CD4-positive, alpha-beta T cell treated with Interleukin-6 for 4 hours (primary cell): Measurements from ENCODE around the gene AHCTF1.
A peak's percentile ranks its signal among the peaks of the same experiment; 100 is the strongest.
"Not testable (repeated sequence)": the region's sequence is repeated elsewhere in the genome, so short reads cannot be mapped to it uniquely, and the experiment has no call there.

ENCODE experiments used
- DNase-seq: peaks from one replicate; pipeline ENCODE4 v3.0.0-alpha.2; 2020; ENCODE audit warnings: mixed read lengths

Gene AHCTF1

GRCh38 chr1:246831543-246831942 lies 100.2 kb downstream of the AHCTF1 start:
- DNase-seq, result no peak

DNA sequence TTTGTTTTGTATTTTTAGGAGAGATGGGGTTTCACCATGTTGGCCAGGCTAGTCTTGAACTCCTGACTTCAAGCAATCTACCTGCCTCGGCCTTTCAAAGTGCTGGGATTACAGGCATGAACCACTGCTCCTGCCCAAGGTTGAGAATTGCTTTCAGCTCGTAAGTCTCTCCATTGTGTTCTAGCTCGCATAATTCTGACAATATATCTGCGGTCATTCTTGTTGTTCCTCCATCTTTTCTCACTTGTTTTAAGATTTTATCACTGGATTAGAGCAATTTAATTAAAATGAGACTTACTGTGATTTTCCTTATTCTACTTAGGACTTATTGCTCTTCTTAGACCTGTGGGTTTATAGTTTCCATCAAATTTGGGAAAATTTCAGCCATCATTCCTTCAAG lies 102.9 kb downstream of the AHCTF1 start:
- DNase-seq, result no peak

- DNase-seq, result no peak
Observed at GRCh38 chr1:246827396-246827795, 104.4 kb downstream of the AHCTF1 start.

GRCh38 chr1:246825557-246826175 lies 106.1 kb downstream of the AHCTF1 start:
- no peak for DNase-seq

DNA sequence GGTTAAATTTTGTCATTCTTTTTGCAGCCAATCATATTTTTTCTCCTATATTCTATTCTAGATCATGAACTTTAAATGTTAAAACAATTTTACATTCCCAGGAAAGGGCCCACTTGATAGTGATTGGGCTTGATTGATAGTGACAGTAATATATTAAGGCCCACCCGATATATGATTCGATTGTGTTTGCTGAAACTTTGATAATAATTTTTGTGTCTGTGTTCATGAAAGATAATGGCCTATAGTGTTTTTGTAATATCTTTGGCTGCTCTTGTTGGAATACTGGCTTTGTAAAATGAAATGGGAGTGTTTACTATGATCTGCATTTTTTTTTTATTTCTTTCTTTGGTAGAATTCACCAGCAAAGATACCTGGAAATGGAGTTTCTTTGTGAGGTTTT lies 107.2 kb downstream of the AHCTF1 start:
- no peak for DNase-seq

DNA sequence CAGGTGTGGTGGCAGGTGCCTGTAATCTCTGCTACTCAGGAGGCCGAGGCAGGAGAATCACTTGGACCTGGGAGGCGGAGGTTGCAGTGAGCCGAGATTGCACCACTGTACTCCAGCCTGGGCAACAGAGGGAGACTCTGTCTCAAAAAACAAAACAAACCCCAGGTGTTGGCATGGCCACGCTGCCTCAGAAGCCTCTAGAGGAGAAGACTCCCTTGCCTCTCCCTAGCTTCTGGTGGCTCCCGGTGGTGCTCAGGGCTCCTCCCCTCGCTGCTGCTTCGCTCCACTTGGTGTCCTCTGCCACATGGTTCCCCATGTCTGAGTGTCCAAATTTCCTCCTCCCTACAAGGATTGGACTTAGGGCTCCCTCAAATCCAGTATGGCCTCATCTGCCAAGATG lies 109.6 kb downstream of the AHCTF1 start:
- DNase-seq, result not testable (repeated sequence)

DNA sequence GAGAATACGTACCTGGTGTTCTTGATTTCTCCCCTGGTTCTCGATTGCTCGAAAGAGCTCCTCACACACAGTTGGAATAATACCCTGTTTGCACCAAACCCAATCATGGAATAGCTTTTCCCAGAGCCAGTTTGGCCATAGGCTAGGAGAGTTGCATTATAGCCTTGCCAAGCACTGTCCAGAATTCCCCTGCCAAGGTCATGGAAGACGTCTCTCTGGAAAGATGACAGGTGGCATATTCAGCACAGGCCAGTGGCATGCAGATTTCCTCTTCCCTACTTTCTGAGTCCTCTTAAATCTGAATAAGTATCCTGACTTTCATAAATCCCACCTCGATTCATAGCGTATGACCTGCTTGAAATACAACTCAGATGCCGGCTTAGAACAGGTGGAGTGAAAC lies 111.1 kb downstream of the AHCTF1 start:
- no peak for DNase-seq

DNA sequence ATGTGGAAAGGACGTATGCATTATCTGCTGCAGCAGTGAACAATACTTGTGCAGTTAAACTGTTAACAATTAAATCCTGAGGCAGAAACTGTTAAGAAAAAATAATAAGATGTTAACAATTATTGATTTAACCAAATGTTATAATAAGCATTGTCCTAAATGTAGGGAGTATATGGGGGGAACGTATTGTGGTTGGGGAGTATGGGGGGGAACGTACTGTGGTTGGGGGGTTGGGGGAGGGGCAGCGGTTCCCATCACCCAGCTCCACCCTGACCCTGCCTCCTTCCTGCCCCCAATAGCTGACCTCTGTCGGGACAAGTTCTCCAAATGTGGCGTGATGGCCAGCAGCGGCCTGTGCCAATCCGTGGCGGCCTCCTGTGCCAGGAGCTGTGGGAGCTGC lies 114.0 kb downstream of the AHCTF1 start:
- DNase-seq, result not testable (repeated sequence)

- no peak for DNase-seq
Observed at GRCh38 chr1:246815693-246816270, 116.0 kb downstream of the AHCTF1 start.

GRCh38 chr1:246814890-246815289 lies 116.9 kb downstream of the AHCTF1 start:
- DNase-seq, result no peak

DNA sequence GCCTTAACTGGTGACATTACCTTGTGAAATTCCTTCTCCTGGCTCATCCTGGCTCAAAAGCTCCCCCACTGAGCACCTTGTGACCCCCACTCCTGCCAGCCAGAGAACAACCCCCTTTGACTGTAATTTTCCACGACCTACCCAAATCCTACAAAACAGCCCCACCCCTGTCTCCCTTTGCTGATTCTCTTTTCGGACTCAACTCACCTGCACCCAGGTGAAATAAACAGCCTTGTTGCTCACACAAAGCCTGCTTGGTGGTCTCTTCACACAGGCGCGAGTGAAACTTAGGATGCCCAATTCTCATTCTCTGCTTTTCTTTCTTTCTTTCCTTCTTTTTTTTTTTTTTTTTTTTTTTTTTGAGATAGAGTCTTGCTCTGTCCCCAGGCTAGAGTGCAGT lies 118.4 kb downstream of the AHCTF1 start:
- DNase-seq, result not testable (repeated sequence)

DNA sequence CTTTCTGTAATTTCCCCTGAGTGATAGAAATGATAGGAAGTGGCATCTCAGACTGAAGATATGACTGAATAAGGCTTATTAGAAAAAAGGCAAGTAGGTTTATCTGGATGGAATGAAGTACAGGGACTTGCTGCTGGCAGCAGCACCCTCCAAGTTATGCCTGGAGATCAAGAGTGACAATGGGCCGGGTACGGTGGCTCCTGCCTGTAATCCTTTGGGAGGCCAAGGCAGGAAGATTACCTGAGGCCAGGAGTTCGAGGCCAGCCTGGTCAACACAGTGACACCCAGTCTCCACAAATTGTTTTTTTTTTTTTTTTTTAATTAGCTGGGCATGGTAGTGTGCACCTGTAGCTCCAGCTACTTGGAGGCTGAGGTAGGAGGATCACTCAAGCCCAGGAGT lies 119.8 kb downstream of the AHCTF1 start:
- no peak for DNase-seq

DNA sequence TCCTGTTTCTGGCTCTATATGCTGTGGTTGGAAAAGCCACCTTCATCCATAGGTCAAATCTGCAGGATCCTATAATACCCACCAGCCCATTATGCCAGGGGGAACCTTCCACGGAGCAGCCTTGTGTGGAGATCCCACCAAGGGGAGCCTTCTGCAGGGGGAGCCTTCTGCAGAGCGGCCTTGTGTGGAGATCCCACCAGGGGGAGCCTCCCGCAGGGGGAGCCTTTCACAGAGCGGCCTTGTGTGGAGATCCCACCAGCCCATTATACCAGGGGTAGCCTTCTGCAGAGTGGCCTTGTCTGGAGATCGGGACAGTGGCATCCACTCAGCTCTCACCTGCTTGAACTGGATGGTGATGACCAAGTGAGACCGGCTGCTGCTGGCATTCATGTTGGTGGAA lies 122.3 kb downstream of the AHCTF1 start:
- DNase-seq, result peak; percentile 3

DNA sequence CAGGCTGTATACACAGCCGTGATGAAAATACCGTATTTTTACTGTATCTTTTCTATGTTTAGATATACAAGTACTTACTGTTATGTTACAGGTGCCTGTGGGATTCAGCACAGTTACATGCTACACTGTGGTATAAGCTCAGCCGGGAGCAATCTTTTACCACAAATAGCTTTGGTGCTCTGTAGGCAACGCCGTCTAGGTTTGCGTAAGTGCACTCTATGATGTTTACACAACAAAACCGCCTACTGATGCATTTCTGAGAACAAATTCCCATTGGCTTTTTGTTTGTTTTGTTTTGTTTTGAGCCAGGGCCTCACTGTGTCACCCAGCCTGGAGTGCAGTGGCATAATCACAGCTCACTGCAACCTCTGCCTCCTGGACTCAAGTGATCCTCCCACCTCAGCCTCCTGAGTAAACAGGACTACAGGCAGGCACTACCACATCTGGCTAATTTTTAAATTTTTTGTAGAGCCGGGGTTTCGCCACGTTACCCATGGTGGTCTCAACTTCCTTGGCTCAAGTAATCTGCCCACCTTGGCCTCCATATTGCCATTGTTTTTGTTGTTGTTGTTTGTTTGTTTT lies 126.5 kb downstream of the AHCTF1 start:
- no peak for DNase-seq

DNA sequence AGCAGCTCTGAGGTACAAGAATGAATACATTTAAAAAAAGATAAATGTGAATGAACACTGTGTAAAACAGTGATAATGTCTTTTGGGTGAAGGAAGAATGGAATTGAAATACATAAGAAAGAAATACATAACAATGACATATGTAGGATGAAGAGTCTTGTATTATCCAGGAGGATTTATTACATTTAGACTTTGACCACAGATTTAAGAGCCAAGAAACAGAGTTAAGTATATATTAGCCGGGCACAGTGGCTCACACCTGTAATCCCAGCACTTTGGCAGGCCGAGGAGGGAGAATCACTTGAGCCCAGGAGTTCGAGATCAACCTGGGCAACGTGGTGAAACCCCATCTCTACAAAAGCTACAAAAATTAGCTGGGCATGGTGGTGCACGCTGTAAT lies 127.9 kb downstream of the AHCTF1 start:
- DNase-seq, result no peak

- no peak for DNase-seq
Observed at GRCh38 chr1:246803373-246803772, 128.4 kb downstream of the AHCTF1 start.

- DNase-seq, result no peak
Observed at GRCh38 chr1:246801241-246802020, 130.3 kb downstream of the AHCTF1 start.

- DNase-seq, result no peak
Observed at GRCh38 chr1:246800756-246801155, 131.0 kb downstream of the AHCTF1 start.

DNA sequence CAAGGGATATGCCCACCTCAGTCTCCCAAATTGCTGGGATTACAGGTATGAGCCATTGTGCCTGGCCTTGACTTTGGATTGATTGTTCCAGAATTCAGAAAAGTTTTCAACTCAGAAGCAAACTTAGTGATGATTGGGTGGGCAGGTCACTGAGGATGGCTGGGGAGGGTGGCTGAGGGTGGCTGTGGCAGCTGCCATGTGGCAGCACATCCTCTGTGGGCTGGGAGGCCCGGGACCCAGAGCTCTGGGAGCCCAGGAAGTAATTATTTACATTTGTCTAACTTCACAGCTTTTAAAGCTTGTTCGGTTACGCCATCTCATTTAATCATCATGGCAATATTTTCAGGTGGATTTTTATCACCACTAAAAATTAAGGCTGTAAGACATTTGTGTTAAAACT lies 131.4 kb downstream of the AHCTF1 start:
- DNase-seq, result no peak

GRCh38 chr1:246798606-246799496 lies 132.9 kb downstream of the AHCTF1 start:
- no peak for DNase-seq

DNA sequence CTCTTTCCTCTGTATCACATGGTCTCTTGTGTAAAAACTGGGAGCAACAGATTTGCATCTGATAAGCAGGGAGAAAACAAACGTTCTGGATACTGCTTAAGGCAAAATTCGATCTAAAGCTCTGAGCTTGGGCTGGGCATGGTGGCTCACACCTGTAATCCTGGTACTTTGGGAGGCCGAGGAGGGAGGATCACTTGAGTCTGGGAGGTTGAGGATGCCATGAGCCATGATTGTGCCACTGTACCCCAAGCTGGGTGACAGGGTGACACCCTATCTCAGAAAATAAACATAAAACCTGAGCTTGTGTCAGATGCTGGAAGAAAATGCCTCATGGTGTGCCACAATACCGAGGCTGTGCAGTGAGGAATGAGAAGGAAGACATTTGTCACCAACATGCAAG lies 133.6 kb downstream of the AHCTF1 start:
- DNase-seq, result no peak

DNA sequence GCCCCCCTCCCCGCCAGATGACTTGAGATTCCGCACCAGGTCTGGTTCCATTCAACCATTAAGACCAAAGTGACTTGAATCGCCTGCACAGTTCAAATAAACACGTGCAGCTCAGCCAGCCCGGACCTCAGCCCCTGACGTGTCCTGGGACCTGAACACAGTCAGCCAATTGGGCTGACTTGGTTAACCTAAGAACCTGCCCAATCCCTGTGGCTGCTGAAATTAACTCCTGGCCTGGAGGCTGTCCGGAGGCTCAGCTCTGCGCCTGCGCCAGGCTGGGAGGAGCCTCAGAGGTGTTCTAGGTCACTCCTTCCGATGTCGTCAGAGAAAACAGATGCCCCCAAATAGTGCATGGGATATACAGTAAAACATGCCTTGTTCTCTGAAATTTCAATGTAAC lies 134.2 kb downstream of the AHCTF1 start:
- no peak for DNase-seq

DNA sequence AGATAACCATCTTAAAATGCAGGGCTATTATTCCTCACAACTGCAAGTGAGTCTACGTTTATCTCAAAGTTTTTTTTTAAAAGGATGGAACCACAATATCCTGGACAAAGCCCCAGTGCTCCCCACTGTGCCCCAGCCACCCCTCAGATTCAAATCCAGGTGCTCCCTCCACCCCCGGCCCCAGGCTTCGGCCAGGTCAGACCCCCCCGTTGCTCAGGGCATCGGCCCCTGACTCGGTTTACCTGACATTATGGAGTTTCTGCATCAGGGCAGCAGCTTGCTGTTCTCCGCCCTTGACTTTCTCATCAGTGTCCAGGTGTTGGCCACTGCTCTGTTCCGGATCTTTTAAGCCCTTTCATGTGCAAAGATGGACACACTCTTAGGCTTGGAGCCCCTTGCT lies 134.6 kb downstream of the AHCTF1 start:
- no peak for DNase-seq
